Motor neuron (in vitro differentiated cells): ENCODE data around the gene PET117. TPM values are rescaled to one million over a fixed set of nuclear protein-coding genes. Genes with fewer than 3 reads are reported as not detected.

Experiments used
- total RNA-seq, 8 experiments: library from RNA; unstranded; fragments of 300-600 nt; gene quantifications; 2 replicates each; pipeline versions ENCODE4 v1.2.3 to v1.2.4, GENCODE V29; 2022

The PET117 gene
- total RNA-seq, 8 experiments from 2014 or later, result 10.4 to 17.3 (median 13.0) TPM

Other genes starting within 250 kb of the PET117 start
- 100 to 1,000 TPM in 2 of 8 experiments, 10 to 100 TPM in 6; 41.7 to 199 (median 73.8) TPM for gene SNX5, start 169.1 kb upstream of the PET117 start, total RNA-seq
- 10 to 100 TPM in 7 of 8 experiments, 1 to 10 TPM in 1; 8.8 to 36.6 (median 15.0) TPM for gene MGME1, start 168.8 kb upstream of the PET117 start, total RNA-seq
- gene OVOL2, start 79.9 kb upstream of the PET117 start, total RNA-seq, result not detected
- 10 to 100 TPM; 12.9 to 18.1 (median 15.7) TPM for gene KAT14, start within 50 bp of the PET117 start, total RNA-seq
- gene ZNF133, start 150.7 kb downstream of the PET117 start, total RNA-seq, result 10 to 100 TPM; 13.8 to 25.5 (median 18.6) TPM